Measurements from ENCODE around the gene PPTC7.

Gene PPTC7

DNA sequence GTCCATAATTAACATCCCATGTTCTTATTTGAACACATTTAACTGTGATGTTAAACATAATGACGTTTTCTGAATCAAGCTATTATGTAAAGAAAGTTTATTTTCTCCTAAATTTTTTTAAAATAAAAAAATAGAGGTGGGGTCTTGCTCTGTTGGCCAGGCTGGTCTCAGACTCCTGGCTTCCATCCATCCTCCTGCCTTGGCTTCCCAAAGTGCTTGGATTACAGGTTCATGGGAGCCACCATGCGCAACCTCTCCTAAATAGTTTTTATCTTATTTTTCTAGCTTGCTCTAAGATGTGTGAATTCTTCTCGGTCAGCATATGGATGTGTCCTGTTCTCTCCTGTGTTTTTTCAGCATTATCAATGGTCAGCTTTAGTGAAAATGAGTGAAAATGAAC lies 77.8 kb downstream of the PPTC7 start:
- H3K4me3 ChIP-seq (ENCODE audit: low read depth, low read length) = no peak overlapping the region
- TF ChIP-seq, protein P1, sequence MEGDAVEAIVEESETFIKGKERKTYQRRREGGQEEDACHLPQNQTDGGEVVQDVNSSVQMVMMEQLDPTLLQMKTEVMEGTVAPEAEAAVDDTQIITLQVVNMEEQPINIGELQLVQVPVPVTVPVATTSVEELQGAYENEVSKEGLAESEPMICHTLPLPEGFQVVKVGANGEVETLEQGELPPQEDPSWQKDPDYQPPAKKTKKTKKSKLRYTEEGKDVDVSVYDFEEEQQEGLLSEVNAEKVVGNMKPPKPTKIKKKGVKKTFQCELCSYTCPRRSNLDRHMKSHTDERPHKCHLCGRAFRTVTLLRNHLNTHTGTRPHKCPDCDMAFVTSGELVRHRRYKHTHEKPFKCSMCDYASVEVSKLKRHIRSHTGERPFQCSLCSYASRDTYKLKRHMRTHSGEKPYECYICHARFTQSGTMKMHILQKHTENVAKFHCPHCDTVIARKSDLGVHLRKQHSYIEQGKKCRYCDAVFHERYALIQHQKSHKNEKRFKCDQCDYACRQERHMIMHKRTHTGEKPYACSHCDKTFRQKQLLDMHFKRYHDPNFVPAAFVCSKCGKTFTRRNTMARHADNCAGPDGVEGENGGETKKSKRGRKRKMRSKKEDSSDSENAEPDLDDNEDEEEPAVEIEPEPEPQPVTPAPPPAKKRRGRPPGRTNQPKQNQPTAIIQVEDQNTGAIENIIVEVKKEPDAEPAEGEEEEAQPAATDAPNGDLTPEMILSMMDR (IDR thresholded peaks at IDR 0.05; ENCODE audit: borderline replicate concordance, insufficient read depth, low read depth, low read length) = no peak

DNA sequence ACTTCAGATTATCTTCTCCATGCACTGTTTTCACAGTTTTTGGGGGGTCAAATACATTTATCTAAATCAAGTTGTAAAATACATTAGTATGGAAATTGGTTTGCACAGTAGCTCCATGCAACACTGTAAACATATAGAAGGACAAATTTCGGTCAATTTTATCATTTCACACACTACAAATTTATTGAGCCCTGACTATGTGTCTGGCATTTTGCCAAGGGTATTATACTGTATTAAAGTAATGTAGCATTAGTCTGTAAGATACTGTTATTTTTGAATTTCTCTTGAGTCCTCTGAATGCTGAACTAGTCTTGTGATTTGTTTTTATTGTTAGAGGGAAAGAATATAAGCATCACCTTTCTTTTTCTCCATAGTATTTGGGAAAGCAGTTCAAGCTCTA lies 79.7 kb downstream of the PPTC7 start:
- H3K4me3 ChIP-seq (ENCODE audit: low read depth, low read length) = no peak overlapping the region
- TF ChIP-seq, protein P1 (IDR thresholded peaks at IDR 0.05; ENCODE audit: borderline replicate concordance, insufficient read depth, low read depth, low read length) = no peak

DNA sequence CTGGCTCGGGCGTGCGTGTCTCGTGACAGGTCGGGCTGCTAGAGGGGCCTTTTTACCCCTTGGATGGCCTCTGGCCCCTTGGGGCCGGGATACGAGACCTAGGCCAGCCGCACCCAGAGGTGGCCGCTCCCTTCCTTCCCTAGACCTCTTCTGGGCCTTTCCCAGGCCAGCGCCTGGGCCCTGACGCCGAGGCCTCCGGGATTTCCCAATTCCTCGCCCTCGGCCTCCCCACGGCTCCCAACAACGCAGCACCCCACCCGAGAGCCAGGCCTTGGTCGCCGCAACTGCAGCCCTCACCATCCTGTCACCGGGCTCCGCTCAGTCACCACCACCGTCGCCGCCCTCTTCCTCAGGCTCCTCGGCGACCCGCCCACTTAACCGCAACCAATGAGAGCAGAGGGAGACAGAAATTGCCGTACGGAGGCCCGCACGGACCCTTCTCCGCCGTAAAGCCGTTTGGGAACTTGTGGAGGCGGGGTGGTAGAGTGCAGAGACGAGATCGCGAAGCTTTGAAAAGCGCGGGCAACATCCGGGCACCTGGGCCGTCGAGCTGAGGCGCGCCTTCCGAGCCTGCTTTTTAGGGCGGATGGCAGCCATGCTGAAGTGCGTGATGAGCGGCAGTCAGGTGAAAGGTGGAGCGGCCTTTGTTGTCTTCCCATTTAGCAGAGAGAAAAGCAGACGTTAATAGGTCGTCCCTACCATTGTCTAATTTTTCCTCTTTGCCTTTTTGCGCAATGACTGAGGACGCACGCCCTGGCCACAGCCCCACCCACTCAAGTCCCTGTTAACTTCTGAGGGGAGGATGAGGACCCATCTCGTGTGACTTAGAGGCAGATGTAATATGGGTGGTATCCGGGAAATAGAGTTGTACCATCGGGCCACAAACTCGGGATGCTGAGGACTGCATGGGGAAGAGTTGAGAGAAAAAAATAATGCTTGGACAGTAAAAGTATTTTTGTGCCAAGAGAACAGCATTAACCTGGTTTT lies 81.1 kb downstream of the PPTC7 start, which contains the start of the genes RAD9B and VPS29:
Gene RAD9B, plus strand, starts transcription at position 580 of the 987 bp plus-strand sequence. Its CDS starts 7 bp downstream, at position 587.
Gene VPS29, minus strand, starts transcription at position 360 of the 987 bp plus-strand sequence. Its CDS starts 60 bp downstream, at position 300.
- TF ChIP-seq, protein P1 (IDR thresholded peaks at IDR 0.05; ENCODE audit: borderline replicate concordance, insufficient read depth, low read depth, low read length) = no peak

DNA sequence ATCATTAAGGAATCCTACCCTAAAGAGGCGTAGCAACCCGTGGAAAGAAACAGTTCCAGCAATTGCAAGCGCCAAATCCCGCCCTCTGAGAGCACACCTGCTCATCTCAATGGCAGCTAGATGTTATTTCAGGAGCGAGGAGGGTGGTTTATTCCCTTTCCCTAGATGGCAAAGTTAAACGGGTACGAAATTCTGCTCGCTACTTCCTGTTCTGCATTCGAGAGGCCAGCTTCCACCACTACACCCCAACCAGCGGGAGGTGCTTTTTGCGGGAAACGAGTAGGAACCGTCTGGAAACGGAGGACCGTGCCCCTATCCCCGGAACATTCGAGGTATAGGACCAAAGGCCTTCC lies 81.7 kb downstream of the PPTC7 start:
- TF ChIP-seq, protein P1 (IDR thresholded peaks at IDR 0.05; ENCODE audit: borderline replicate concordance, insufficient read depth, low read depth, low read length) = no peak
- peak overlapping the region; percentile 97 for H3K4me3 ChIP-seq (ENCODE audit: low read depth, low read length)

More for the DNA sequence above, 81.1 kb downstream of the PPTC7 start, which contains the start of the genes RAD9B and VPS29:
- H3K4me3 ChIP-seq (ENCODE audit: low read depth, low read length) = peak within 1 kb of the TSS; percentile 97

DNA sequence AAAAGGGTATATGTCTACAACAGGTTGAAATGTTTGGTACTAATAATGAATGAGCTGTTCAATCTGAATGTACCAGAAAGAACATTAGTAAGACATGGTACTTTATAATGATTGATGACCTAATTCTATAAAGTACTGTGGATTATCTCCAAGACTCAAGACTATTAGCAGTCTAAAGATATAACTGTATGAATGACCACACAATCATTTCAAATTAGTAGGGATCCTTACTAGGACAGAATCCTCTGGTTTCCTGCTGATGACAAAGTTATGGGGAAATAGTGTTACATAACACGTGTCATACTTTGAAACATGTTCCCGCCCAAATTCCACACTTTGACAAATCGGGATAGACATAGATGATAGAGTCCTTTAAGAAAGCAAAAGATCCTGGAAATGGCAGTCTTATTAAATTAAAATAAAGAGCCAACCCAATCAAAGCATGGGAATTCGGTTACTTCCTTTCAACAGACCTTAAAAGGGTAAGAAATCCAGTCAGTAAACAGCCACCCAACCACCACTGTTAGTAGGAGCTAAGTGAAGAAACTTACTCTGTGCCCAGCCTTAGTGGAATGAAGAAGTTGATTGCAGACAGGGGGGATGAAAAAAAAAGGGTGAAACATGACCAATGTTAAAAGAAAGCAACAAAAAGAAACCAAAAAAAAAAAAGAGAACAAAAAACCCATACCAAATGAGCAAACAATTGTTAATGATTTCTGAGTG lies 84.0 kb downstream of the PPTC7 start:
- no peak overlapping the region for H3K4me3 ChIP-seq (ENCODE audit: low read depth, low read length)
- TF ChIP-seq, protein P1 (IDR thresholded peaks at IDR 0.05; ENCODE audit: borderline replicate concordance, insufficient read depth, low read depth, low read length) = no peak

Measured in GM12875 (cell line).